NCI-H460 (cell line): ENCODE results near the gene MAPK8. TPM values are rescaled to one million over a fixed set of nuclear protein-coding genes. Genes with fewer than 3 reads are reported as not detected.
"Not testable (repeated sequence)": the region's sequence is repeated elsewhere in the genome, so short reads cannot be mapped to it uniquely, and the experiment has no call there.

Experiments
- DNase-seq: peaks from one replicate; pipeline ENCODE4 v3.0.0-alpha.2; 2016; ENCODE audit warnings: low read depth; ENCODE audit errors: extremely low read depth
- total RNA-seq: library from RNA; depleted of rRNA; stranded (reverse); fragments of >200 nt; shearing (Covaris generic); gene quantifications from 2 replicates; pipeline ENCODE4 v1.2.3, GENCODE V29; 2014

MAPK8 gene
- total RNA-seq, 1 experiment from 2014 or later = 57.7 TPM

DNA sequence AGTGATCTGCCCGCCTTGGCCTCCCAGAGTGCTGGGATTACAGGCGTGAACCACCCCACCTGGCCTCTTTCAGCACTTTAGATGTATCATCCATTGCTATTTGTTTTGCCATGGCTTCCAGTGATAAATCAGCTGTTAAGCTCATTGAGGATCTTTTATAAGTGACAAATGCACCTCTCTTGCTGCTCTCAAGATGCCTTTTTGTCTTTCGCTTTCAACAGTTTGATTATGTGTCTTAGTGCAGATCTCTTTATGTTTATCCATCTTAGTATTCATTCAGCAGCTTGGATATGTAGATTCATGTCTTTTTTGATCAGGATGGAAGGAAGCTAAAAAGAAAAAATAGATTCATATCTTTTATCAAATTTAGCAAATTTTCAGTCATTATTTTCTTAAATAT is 105.6 kb downstream of the MAPK8 start:
- DNase-seq = no peak

DNA sequence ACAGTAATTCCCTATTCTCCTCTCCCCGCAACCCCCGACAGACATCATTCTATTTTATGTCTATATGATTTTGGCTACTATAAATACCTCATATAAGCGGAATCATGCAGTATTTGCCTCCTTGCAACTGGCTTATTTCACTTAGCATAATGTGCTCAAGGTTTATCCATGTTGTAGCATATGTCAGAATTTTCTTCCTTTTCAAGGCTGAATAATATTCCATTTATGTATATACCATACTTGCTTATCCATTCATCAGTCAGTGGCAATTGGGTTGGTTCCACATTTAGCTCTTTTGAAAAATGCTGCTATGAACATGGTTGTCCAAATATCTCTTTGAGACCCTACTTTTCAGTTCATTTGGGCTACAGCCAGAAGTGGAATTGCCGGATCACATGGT is 106.5 kb downstream of the MAPK8 start:
- no peak for DNase-seq

DNA sequence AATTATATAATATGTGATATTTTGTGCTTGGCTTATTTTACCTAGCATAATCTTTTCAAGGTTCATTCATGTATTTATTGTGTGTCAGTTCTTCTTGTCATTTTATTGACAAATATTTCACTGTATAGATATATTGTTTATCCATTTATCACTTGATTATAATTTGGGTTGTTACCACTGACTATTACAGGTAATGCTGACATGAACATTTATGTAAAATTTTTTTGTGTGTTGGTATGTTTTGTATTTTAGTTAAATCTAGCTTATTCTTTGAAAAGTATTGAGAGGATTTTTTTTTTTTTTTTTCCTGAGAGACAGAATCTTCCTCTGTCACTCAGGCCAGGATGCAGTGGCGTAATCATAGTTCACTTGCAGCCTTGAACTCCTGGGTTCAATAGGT is 107.7 kb downstream of the MAPK8 start:
- DNase-seq = no peak

- DNase-seq = no peak
These were observed 108.3 kb downstream of the MAPK8 start for GRCh38 chr10:48414778-48415177.

DNA sequence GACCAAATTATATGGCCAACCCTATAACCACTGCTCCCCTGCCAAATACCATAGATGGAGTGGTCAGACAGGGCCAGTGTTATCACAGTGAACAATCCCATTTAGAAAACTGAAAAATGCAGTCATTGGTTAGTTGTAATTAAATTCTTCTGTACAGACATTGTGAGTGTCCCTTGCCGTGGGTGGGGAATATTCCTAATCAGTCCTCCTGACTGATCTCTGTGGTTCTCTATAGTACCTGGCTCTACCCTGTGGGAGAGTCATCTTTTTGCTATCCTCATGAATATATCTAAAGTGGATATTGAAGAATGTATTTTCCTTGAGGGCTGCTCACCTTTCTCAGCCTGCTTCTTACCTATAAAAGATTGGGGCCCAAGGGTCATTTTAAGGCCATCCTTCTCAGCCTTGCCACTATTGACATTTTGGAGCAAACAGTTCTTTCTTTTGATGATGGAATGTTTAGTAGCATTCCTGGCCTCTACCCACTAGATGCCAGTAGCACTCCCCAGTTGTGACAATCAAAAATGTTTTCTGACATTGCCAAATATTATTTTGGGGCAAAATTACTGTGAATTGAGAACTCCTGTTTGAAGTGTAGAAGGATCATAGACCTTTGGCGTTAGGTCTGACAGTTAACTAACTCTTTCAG is 110.2 kb downstream of the MAPK8 start:
- no peak for DNase-seq

GRCh38 chr10:48417374-48417773 is 110.9 kb downstream of the MAPK8 start:
- no peak for DNase-seq

DNA sequence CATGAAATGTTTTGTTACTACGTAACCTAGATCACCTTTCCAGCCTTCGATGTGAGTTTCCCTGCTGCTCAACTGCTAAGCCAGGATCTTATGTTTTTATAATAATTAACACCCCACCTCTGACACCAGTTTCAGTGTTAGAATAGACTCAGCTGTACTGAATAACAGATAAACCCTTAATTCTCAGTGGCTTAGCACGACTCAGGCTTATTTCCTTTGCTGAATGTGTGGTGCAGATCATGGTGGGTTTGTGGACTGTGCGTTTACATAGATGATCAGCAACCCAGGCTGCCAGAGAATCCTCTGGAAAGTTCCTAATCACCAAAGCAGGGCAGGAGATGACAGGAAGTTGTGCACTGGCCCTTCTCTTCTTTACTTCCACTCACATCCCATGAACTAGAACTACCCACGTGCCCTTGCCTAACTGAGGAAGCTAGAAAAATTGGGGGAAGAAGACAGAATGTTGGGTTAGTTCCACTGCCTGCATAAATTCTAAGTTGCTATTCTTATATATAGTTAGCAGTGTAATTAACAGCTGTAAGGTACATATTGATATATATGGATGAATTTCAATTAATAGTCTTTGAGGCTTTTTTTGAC is 111.8 kb downstream of the MAPK8 start:
- no peak for DNase-seq

DNA sequence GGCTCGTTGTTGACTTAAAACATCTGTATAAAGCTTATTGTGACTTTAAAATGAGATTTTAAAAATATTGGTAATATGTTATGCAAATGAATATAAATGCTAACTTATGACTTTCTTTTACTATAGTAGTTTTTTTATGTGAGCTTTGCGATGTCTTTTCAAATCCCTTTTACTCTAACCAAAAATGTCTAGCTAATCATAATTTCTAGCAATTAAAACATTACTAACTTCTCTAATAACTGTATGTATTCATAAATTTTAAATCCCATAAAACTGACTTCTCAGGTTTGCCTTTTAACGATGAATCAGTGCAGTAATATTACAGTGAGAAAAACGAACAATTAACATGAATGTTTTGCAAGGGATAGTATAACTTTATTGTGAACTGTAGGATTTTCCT is 113.2 kb downstream of the MAPK8 start:
- DNase-seq = no peak

GRCh38 chr10:48421862-48422261 is 115.4 kb downstream of the MAPK8 start:
- not testable (repeated sequence) for DNase-seq

GRCh38 chr10:48423884-48424283 is 117.4 kb downstream of the MAPK8 start:
- no peak for DNase-seq

DNA sequence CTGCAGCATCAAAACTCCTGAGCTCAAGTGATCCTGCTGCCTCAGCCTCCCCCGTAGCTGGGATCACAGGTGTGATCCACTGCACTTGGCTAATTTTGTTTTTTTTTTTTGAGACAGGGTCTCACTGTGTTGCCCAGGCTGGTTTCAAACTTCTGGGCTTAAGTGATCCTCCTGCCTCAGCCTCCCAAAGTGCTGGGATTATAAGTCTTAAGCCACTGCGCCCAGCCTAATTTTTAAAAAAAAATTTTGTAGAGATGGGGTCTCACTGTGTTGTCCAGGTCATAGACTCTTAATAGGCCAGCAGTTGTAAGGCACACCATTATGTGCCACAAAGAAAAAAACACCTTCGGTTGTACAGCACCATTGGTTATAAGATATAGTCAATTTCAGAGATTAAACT is 122.4 kb downstream of the MAPK8 start:
- no peak for DNase-seq

GRCh38 chr10:48429309-48429708 is 122.8 kb downstream of the MAPK8 start:
- no peak for DNase-seq

DNA sequence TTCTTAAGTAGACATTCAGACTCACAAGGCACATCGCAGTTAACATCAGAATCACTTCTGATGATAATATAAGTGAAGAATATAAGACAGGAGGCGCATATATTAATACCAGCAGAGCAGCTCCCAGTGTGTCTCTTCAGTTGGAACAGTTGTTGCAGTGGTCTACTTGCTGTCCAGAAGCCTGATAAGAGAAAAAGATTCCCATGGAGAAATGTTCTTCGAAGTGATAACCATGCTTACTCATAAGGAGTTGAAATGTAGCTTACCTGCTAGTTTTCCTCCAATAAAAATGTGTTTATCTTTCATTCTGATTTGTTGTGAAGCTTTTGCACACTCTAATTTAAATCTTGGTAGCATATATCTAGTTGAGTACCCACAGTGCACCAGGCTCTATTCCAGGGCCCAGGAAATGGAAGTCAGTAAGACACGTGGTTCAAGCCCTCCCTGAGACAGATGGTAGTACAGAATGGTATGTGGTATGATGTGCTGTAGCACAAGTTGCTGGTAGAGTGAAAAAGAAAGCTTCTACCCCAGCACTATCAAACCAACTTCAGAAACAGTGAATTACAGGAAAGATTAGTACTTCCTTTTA is 124.0 kb downstream of the MAPK8 start:
- no peak for DNase-seq

- no peak for DNase-seq
These were observed 125.4 kb downstream of the MAPK8 start for GRCh38 chr10:48431871-48432270.

GRCh38 chr10:48437546-48437945 is 131.1 kb downstream of the MAPK8 start:
- DNase-seq = no peak

DNA sequence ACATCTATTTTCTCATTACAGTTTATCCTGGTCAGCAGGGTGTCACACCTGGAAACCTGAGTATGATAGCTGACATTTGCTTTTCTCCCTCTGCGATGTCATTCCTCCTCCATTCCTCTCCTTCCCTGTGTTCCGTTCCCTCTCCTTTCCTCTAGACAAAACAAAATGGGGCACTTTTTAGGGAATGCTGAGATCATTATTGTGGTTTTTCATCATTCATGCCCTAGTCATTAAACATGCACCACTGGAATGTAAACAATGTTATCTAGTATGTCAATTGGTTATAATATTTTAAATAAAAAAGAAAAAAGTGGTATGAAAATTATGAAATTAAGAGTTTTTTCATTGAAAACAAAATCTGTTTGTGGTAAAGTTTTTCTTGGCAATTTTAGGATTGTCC is 132.6 kb downstream of the MAPK8 start:
- DNase-seq = no peak

GRCh38 chr10:48439581-48440041 is 133.1 kb downstream of the MAPK8 start:
- no peak for DNase-seq

GRCh38 chr10:48440771-48441170 is 134.3 kb downstream of the MAPK8 start:
- no peak for DNase-seq

- DNase-seq = no peak
These were observed 135.8 kb downstream of the MAPK8 start for GRCh38 chr10:48442090-48442808.

GRCh38 chr10:48442809-48443177 is 136.3 kb downstream of the MAPK8 start:
- DNase-seq = no peak

DNA sequence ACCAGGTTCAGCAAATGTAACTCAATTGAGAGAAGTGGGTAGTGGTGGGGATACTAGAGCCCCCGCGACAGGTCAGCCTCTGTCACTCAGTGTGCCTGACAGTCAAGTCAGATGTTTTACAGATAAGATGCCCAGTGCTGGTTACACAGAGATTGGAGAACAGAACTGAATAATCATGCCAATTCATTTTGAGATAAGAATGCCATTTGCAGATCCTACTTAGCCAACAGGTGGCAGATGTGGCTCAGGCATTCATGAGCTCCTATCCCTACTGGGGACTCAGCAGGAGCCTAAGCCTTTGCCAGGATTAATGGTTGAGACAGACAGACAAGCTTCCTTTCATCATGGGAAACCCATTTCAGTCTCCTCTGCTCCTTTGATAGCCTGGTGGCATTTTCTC is 137.8 kb downstream of the MAPK8 start:
- peak; percentile 8 for DNase-seq
